Lower lobe of right lung (tissue), 2 donors: ENCODE data around the gene DGKI. TPM values are rescaled to one million over a fixed set of nuclear protein-coding genes. Genes with fewer than 3 reads are reported as not detected.

ENCODE experiments used
- ATAC-seq, 2 donors: fragments of 200-7000 bp; cut with Tn5 transposase; one replicate each; pipeline ENCODE4 v1.9.1; 2020 to 2022; ENCODE audit warnings: mild to moderate bottlenecking in 2 of 2, moderate library complexity in 2 of 2
- DNase-seq: peaks from one replicate; pipeline ENCODE4 v3.0.0-alpha.2; 2020
- H3K27ac ChIP-seq: fragments of 200-600 bp; one replicate; pipeline ENCODE4 v1.8.0; 2022
- H3K27me3 ChIP-seq: fragments of 200-600 bp; one replicate; pipeline ENCODE4 v1.8.0; 2022; ENCODE audit warnings: low read depth
- H3K36me3 ChIP-seq: fragments of 200-600 bp; one replicate; pipeline ENCODE4 v1.8.0; 2022; ENCODE audit warnings: mild to moderate bottlenecking
- H3K4me1 ChIP-seq: fragments of 200-600 bp; one replicate; pipeline ENCODE4 v1.8.0; 2022
- H3K4me3 ChIP-seq: fragments of 200-600 bp; one replicate; pipeline ENCODE4 v1.8.0; 2022; ENCODE audit warnings: mild to moderate bottlenecking
- H3K9me3 ChIP-seq: fragments of 200-600 bp; one replicate; pipeline ENCODE4 v1.8.0; 2022
- CTCF ChIP-seq: fragments of 200-600 bp; IDR thresholded peaks from one replicate; pipeline ENCODE4 v1.8.0; 2022; ENCODE audit warnings: antibody characterized with exemption, mild to moderate bottlenecking
- intact Hi-C: fragments of 100-400 bp; cut with DNase I; formaldehyde crosslinking; loops from one replicate; pipeline ENCODE4 v1.11.0; 2022
- total RNA-seq: library from RNA; stranded (reverse); fragmentation: NEBNext Ultra II Directional; extraction: Animal tissue kit (Norgen Biotek cat#: 25700); gene quantifications from one replicate; pipeline ENCODE4 v1.2.1, GENCODE V29; 2021
- donor health status: DM: no; HTN: yes; CAD: no; lungs with severe emphysema.

The DGKI gene
- total RNA-seq, 1 donor from 2014 or later = 0.09 TPM

DNA sequence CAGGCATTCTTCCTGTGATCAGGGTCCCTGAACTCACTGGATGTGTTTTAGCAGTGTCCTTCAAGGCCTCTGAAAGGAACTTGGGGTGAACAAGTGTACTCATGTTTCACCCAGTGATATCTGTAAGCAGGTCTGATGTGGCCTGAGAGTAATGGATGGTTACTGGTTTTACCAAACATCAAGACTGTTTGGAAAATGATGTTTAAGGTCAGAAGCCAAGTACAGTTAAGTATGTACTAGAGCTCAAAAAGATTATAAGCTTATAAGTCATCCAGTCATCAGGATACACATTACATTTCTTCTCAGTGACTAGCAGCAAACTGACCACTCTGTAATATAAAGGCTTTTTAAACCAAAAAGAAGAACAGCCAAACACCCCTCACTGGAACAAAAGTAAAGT lies 423.5 kb downstream of the DGKI start:
- intact Hi-C loops = no loop called here
- ATAC-seq (no peak), DNase-seq (no peak)
- Histone ChIP-seq H3K36me3 (no peaks in the 10 kb centered on the region), H3K4me1 (no peaks in the 10 kb centered on the region), H3K4me3 (no peak overlapping the region), H3K27me3 (no peaks in the 10 kb centered on the region), H3K27ac (no peak overlapping the region), H3K9me3 (no peaks in the 10 kb centered on the region)
- TF ChIP-seq CTCF = no peak

DNA sequence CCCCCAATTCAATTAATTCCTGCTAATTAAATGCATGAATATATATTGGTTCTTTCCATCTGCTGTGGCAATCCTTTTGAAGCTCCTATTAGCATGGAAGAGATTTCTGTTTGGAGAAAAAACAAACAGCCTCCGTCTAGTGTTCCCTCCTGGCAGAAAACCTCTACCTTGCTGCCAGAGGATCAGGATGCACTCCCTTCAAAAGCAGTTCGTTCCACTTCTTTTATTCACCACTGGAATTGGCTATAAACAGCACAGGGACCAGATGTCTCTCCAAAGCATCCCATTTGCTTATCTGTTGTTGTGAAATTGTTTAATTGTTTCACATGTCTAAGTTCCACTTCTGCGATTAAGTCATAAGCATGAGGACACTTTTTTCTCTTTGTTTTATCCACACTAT lies 425.4 kb downstream of the DGKI start:
- DNase-seq (no peak), ATAC-seq (no peak)
- TF ChIP-seq CTCF = no peak
- Histone ChIP-seq H3K4me3 (no peak overlapping the region), H3K9me3 (no peaks in the 10 kb centered on the region), H3K27me3 (no peaks in the 10 kb centered on the region), H3K4me1 (no peaks in the 10 kb centered on the region), H3K36me3 (no peaks in the 10 kb centered on the region), H3K27ac (no peak overlapping the region)
- intact Hi-C loops = no loop called here

GRCh38 chr7:137418841-137419240 lies 427.9 kb downstream of the DGKI start:
- no peak for ATAC-seq
- H3K4me1 ChIP-seq = no peaks in the 10 kb centered on the region
- no peaks in the 10 kb centered on the region for H3K36me3 ChIP-seq
- intact Hi-C loops = no loop called here
- no peaks in the 10 kb centered on the region for H3K27me3 ChIP-seq
- no peak for DNase-seq
- H3K9me3 ChIP-seq = no peaks in the 10 kb centered on the region
- no peak for TF ChIP-seq CTCF
- no peak overlapping the region for H3K27ac ChIP-seq
- no peak overlapping the region for H3K4me3 ChIP-seq

DNA sequence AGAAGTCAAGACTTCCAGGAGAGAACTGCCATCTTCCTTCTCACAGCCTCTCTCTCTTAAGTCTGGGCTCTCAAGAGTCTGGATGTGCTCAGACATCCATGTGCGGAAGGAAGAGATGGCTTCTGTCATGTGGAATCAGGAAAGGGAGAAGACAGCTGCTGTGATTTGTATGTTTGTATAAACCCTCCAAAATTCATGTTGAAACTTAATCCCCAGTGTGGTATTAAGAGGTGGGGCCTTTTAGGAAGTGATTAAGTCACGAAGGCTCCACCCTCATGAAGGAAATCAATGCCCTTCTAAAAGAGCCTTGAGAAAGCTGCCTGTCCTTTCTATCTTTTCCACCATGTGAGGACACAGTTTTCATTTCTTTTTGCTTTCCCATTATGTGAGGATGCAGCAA lies 429.3 kb downstream of the DGKI start:
- intact Hi-C loops = no loop called here
- H3K9me3 ChIP-seq = no peaks in the 10 kb centered on the region
- H3K27me3 ChIP-seq = no peaks in the 10 kb centered on the region
- no peaks in the 10 kb centered on the region for H3K4me1 ChIP-seq
- no peak for TF ChIP-seq CTCF
- H3K4me3 ChIP-seq = no peak overlapping the region
- H3K27ac ChIP-seq = no peak overlapping the region
- DNase-seq (no peak), ATAC-seq (no peak)
- H3K36me3 ChIP-seq = no peaks in the 10 kb centered on the region

GRCh38 chr7:137413901-137414300 lies 432.9 kb downstream of the DGKI start:
- Histone ChIP-seq H3K4me1 (no peaks in the 10 kb centered on the region), H3K36me3 (no peaks in the 10 kb centered on the region), H3K27ac (no peak overlapping the region), H3K4me3 (no peak overlapping the region), H3K27me3 (no peaks in the 10 kb centered on the region), H3K9me3 (no peaks in the 10 kb centered on the region)
- DNase-seq (no peak), ATAC-seq (no peak)
- TF ChIP-seq CTCF = no peak
- intact Hi-C loops = no loop called here

DNA sequence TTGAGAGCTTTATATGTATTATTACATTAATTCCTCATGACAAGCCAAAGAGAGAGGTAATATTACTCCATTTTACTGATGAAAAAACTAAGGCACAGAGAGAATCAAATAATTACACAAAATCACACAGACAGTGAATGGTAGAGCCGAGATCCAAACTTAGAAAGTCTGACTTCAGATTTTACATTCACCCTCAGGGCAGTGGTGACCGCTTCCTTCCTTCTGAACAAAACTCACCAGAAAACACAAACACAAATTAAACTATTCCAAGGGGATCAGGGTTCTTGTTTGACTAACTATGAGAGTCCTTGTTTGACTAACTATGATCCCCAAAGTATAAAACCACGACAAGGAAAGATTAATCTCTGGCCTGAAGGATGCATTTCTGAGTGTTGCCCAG lies 435.3 kb downstream of the DGKI start:
- no peaks in the 10 kb centered on the region for H3K27me3 ChIP-seq

More for the DNA sequence above, 435.3 kb downstream of the DGKI start:
- H3K4me1 ChIP-seq = no peaks in the 10 kb centered on the region
- DNase-seq = no peak
- no peak overlapping the region for H3K27ac ChIP-seq
- intact Hi-C loops = no loop called here
- TF ChIP-seq CTCF = no peak
- H3K4me3 ChIP-seq = no peak overlapping the region
- no peaks in the 10 kb centered on the region for H3K36me3 ChIP-seq
- no peak for ATAC-seq
- no peaks in the 10 kb centered on the region for H3K9me3 ChIP-seq
